ENCODE measurements around the gene NAALADL2.

DNA sequence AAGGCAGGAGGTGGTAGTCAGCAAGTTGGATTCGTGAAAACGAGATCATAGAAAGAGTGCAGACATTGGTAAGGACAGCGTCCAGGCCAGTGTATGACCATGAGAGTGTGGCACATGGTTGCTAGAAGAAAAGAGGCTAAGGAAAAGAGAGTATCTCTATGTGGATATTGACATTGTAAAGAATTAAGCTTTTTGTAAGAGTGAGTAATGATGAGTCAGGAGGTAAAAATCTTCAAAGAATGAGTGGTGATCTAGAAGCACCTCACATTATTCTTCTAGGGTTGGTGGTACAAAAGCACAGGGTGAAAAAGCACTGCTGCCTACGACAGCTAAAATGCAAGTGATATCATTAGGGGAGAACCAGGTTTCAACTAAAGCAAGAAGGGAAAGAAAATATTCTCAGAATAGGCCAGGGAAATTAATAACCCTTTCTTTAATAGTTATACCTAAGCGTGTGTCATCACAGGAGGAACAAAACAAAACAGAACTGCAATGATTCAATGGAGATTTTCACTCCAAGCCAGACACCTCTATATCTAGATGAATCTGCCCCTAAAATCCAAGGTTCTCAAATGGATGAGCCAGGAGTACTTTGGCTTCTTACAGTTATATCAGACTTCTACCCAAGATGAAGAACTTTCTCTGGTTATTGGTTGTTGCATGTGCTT is 884.7 kb downstream of the NAALADL2 start:
- no peak for TF ChIP-seq CTCF (conservative IDR thresholded peaks at IDR 0.05 in 1 of 2, IDR thresholded peaks at IDR 0.05 in 1 of 2; ENCODE audit: low read depth in 1 of 2, low read length in 2 of 2)
- no peak for TF ChIP-seq EZH2 (IDR thresholded peaks at IDR 0.05; ENCODE audit: low read length, missing control alignments)
